ENCODE results near the gene CDH23. TPM values are rescaled to one million over a fixed set of nuclear protein-coding genes. Genes with fewer than 3 reads are reported as not detected.

CDH23 gene
- total and polyA plus RNA-seq, 7 donors = 1.00 to 3.8 (median 1.9) TPM

DNA sequence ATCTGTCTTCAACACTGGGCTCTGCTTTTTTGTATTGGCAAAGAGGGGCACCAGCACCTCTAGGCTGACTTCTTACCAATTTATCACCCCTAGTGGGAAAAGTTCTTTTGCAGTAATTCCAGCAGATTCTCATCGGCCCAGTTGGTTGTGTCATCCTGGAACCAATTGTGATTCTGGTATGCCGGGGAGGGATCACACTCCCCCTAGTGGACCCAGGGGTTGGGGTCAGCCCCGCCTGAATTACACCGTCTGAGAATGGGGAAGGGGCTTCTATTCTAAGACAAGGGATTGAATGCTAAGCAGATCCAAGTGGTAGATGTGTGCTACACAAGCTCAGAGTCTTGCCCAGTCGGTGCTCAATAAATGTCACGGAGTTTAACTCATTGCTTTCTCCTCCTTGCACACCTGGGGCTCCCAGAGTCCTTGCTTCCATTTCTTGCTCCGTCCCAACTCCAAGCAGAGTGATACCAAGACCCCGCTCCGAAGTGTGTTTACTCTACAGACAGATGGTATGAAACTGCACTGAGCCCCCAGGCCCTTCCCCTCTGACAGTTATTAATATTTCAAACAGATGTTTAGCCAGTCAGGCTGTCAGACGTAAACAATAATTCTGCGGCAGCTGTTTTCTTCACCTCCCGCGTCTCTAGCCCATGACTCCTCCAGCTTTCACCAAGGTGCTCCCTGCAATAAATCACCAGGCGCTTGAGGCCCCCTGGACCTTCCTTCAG lies 251.0 kb downstream of the CDH23 start:
- 29 to 41% (median 34%) methylated on average over 14 of the region's 14 CpGs for WGBS, 3 donors
- peak in 3 of 4 donors; percentile 14 to 59 (median 54) for ATAC-seq
- intact Hi-C loops (cut with DNase I) = no loop called here

DNA sequence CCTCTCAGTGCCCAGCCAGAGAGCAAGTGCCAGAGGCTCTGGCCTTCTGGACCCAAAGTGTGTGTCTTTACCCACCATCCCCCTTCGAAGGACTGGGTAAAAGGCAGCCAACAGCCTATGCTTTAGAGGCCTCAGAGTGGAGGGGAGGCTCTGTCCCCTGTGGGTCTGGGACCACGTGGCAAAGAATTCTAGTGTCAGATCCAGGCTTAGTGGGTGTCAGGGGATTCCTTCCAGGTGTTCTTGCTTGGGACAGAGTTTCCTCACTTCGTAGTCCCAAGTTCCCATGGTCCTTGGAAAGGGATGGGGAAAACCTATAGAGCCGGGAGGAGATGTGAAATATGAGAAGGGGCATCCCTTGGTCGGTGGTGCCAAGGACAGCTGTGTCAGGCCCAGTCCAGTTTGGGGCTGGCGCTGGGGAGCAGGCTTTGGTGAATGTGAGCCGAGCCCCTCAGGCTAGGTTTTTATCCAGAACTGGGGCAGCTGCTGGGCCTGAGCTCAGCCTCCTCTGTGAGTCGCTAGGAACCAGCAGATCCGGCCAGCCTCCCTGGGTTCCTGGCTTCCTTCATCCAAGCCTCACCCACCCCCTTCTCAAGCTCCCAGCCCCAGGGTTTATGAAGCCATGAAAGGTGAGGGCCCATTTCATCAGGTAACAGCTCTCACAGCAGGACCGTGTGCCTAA lies 251.7 kb downstream of the CDH23 start:
- no peak overlapping the region for H3K27ac ChIP-seq
- no peaks in the 10 kb centered on the region for H3K4me1 ChIP-seq
- WGBS, 3 donors = 37 to 55% (median 40%) methylated on average over 10 of the region's 10 CpGs
- no peak for ATAC-seq
- intact Hi-C loops (cut with DNase I) = no loop called here
- no peaks in the 10 kb centered on the region for H3K27me3 ChIP-seq (ENCODE audit: insufficient read depth in 3 of 3, low read length in 2 of 3)
- TF ChIP-seq, protein P1, sequence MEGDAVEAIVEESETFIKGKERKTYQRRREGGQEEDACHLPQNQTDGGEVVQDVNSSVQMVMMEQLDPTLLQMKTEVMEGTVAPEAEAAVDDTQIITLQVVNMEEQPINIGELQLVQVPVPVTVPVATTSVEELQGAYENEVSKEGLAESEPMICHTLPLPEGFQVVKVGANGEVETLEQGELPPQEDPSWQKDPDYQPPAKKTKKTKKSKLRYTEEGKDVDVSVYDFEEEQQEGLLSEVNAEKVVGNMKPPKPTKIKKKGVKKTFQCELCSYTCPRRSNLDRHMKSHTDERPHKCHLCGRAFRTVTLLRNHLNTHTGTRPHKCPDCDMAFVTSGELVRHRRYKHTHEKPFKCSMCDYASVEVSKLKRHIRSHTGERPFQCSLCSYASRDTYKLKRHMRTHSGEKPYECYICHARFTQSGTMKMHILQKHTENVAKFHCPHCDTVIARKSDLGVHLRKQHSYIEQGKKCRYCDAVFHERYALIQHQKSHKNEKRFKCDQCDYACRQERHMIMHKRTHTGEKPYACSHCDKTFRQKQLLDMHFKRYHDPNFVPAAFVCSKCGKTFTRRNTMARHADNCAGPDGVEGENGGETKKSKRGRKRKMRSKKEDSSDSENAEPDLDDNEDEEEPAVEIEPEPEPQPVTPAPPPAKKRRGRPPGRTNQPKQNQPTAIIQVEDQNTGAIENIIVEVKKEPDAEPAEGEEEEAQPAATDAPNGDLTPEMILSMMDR (IDR thresholded peaks at IDR 0.05) = no peak
- no peaks in the 10 kb centered on the region for H3K9me3 ChIP-seq
- no peaks in the 10 kb centered on the region for H3K36me3 ChIP-seq (ENCODE audit: insufficient read depth in 1 of 2, low read depth in 1 of 2)
- no peak overlapping the region for H3K4me3 ChIP-seq
- DNase-seq = no peak

More for the DNA sequence above, 251.0 kb downstream of the CDH23 start:
- H3K4me1 ChIP-seq = no peaks in the 10 kb centered on the region
- no peaks in the 10 kb centered on the region for H3K9me3 ChIP-seq
- TF ChIP-seq, protein P1 (IDR thresholded peaks at IDR 0.05) = peak; percentile 36
- H3K27ac ChIP-seq = no peak overlapping the region
- no peaks in the 10 kb centered on the region for H3K36me3 ChIP-seq (ENCODE audit: insufficient read depth in 1 of 2, low read depth in 1 of 2)
- H3K27me3 ChIP-seq (ENCODE audit: insufficient read depth in 3 of 3, low read length in 2 of 3) = no peaks in the 10 kb centered on the region
- H3K4me3 ChIP-seq = no peak overlapping the region
- DNase-seq = no peak

DNA sequence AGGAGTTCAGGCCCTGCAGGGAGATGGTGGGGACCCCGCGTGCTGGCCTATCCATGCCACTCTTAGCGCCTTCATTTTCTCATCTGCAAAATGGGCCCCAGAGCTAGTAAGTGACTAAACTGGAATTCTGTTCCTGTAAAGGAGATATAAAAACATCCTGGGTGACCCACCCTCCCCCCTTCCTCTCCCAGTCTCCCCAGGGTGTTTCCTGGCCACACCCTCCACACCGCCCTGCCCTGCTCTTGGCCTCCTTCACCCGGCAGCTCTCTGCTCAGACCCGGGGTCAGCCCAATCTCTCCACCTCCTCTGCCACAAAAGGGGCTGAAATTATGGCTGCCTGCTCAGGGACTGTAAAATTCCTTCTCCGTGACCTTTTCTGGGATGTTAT lies 252.2 kb downstream of the CDH23 start:
- H3K4me3 ChIP-seq = no peak overlapping the region
- no peaks in the 10 kb centered on the region for H3K36me3 ChIP-seq (ENCODE audit: insufficient read depth in 1 of 2, low read depth in 1 of 2)
- TF ChIP-seq, protein P1 (IDR thresholded peaks at IDR 0.05) = no peak
- WGBS, 3 donors = 74 to 80% (median 78%) methylated on average over 6 to 7 of the region's 7 CpGs
- H3K4me1 ChIP-seq = no peaks in the 10 kb centered on the region
- no peak for ATAC-seq
- no peak overlapping the region for H3K27ac ChIP-seq
- intact Hi-C loops (cut with DNase I) = no loop called here
- no peak for DNase-seq
- H3K9me3 ChIP-seq = no peaks in the 10 kb centered on the region
- no peaks in the 10 kb centered on the region for H3K27me3 ChIP-seq (ENCODE audit: insufficient read depth in 3 of 3, low read length in 2 of 3)

DNA sequence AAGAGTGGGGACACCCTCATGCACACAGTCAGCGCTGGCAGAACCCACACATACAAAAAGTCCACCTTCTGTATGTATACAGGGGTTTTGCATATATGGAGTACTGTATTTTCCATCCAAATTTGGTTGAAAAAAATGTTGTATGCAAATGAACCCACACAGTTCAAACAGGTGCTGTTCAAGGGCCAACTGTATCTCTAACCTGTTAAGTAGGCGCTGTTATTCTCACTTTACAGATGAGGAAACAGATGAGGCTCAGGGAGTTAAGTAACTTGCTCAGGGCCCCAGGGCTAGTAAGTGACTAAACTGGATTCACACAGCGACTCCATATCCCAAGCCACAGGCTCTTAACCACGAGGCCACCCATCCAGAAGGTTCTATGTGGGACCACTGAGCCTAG lies 252.9 kb downstream of the CDH23 start:
- Histone ChIP-seq H3K27ac (no peak overlapping the region), H3K27me3 (ENCODE audit: insufficient read depth in 3 of 3, low read length in 2 of 3) (no peaks in the 10 kb centered on the region), H3K4me3 (no peak overlapping the region), H3K4me1 (no peaks in the 10 kb centered on the region), H3K9me3 (no peaks in the 10 kb centered on the region), H3K36me3 (ENCODE audit: insufficient read depth in 1 of 2, low read depth in 1 of 2) (no peaks in the 10 kb centered on the region)
- 82 to 93% (median 90%) methylated on average over 4 of the region's 4 CpGs for WGBS, 3 donors
- intact Hi-C loops (cut with DNase I) = no loop called here
- TF ChIP-seq, protein P1 (IDR thresholded peaks at IDR 0.05) = no peak
- no peak for ATAC-seq
- DNase-seq = no peak

All from psoas muscle (tissue), 8 donors.